Measurements from ENCODE around the gene SFMBT2. TPM values are rescaled to one million over a fixed set of nuclear protein-coding genes. Genes with fewer than 3 reads are reported as not detected.

The SFMBT2 gene
- total and polyA plus RNA-seq, 2 of the 4 experiments (the other 2 are of a cell fraction) = 0.70 to 1.3 TPM

DNA sequence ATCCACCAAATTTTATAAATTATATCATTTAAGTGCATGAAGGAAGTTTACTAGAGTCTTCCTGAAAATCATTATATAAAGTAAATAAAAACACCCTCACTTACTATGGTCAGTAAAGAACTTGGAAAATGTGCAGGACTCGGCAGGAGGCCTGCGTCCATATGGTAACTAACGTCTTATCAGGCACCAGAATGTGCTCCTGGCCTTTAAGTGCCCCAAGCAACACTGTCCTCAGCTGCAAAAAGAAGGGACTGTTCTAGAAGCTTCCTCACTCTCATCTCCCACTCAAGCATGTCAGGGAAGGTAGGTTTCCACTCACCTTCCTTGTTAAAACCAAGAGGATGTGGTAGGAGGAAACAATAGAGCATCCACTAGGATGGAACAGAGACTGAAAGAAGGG is 11.3 kb downstream of the SFMBT2 start:
- WGBS, 2 experiments (ENCODE audit: extremely low coverage in 2 of 2, insufficient read length in 1 of 2) = 80% methylated on average over 1 of the region's 3 CpGs; no CpG with 5 or more reads in 1 of the 2 experiments
- Histone ChIP-seq H3K4me2 (ENCODE audit: low read depth, low read length) (no peak overlapping the region), H3K79me1 (ENCODE audit: low read depth in 1 of 2, low read length in 2 of 2) (no peaks in the 10 kb centered on the region), H4K91ac (ENCODE audit: insufficient read depth, low read depth, low read length) (no peak overlapping the region), H2AK5ac (ENCODE audit: low read depth, low read length) (no peak overlapping the region), H3K9ac (ENCODE audit: low read depth, low read length) (no peak overlapping the region), H2BK15ac (ENCODE audit: low read depth, low read length) (no peak overlapping the region), H4K8ac (ENCODE audit: low read depth in 2 of 2, low read length in 2 of 2) (no peak overlapping the region), H3K27ac (ENCODE audit: insufficient read depth, low read length) (no peak overlapping the region), H3K18ac (ENCODE audit: low read depth, low read length) (no peak overlapping the region), H3K23ac (ENCODE audit: low read depth, low read length) (no peak overlapping the region), H3K14ac (replicated peaks; ENCODE audit: low read depth, low read length) (no peak overlapping the region), H3K27me3 (ENCODE audit: control insufficient read depth, insufficient read depth, low read length) (no peaks in the 10 kb centered on the region), H3K4me1 (ENCODE audit: control insufficient read depth, insufficient read depth, low read length) (no peaks in the 10 kb centered on the region), H2BK5ac (ENCODE audit: low read depth, low read length, poor library complexity, severe bottlenecking) (no peak overlapping the region), H2AK9ac (replicated peaks; ENCODE audit: low read depth, low read length, poor library complexity) (no peak overlapping the region), H4K20me1 (ENCODE audit: insufficient read depth, low read length) (no peaks in the 10 kb centered on the region), H3K56ac (ENCODE audit: extremely low read depth, insufficient read depth, low read length) (no peak overlapping the region), H3K4ac (ENCODE audit: low read depth, low read length) (no peak overlapping the region), H2BK20ac (ENCODE audit: low read depth, low read length) (no peak overlapping the region), H4K5ac (ENCODE audit: low read depth, low read length) (no peak overlapping the region), H3K9me1 (ENCODE audit: insufficient read depth, low read length) (no peaks in the 10 kb centered on the region), H3K36me3 (ENCODE audit: control insufficient read depth, insufficient read depth, low read length) (no peaks in the 10 kb centered on the region), H3K4me3 (ENCODE audit: insufficient read depth, low read depth, low read length) (no peak overlapping the region), H2AFZ (replicated peaks; ENCODE audit: low read length, poor library complexity) (no peak overlapping the region), H3K9me3 (ENCODE audit: control insufficient read depth, insufficient read depth, low read length) (no peaks in the 10 kb centered on the region), H2BK120ac (ENCODE audit: low read depth, low read length) (no peak overlapping the region)
- intact Hi-C loops (cut with micrococcal nuclease) (no loop called here), dilution Hi-C loops (cut with HindIII; ENCODE audit: low sequenced_read_pairs, unreplicated experiment) (no loop called here), in situ Hi-C loops (cut with MboI; ENCODE audit: low sequenced_read_pairs) (no loop called here)
- DNase-seq (no peak), ATAC-seq (ENCODE audit: low read depth) (no peak)
- no TSS peak for BruUV-seq (replicated peaks)
- TF ChIP-seq RFX5 (IDR thresholded peaks at IDR 0.05; ENCODE audit: low read depth, low read length) (no peak), USF2 (IDR thresholded peaks at IDR 0.05; ENCODE audit: low read depth, low read length) (no peak), RAD21 (IDR thresholded peaks at IDR 0.05; ENCODE audit: low read length) (no peak), POLR2A (IDR thresholded peaks at IDR 0.05; ENCODE audit: low read depth, low read length) (no peak), CHD1 (IDR thresholded peaks at IDR 0.05; ENCODE audit: low read depth, low read length) (no peak), BHLHE40 (IDR thresholded peaks at IDR 0.05; ENCODE audit: low read depth, low read length) (no peak), MXI1 (IDR thresholded peaks at IDR 0.05; ENCODE audit: borderline replicate concordance, low read depth, low read length) (no peak), FOS (IDR thresholded peaks at IDR 0.05; ENCODE audit: low read depth, low read length) (no peak), NFE2L2 (IDR thresholded peaks at IDR 0.05; ENCODE audit: low read depth, low read length) (no peak), MAZ (IDR thresholded peaks at IDR 0.05; ENCODE audit: borderline replicate concordance, low read depth, low read length) (no peak), CEBPB (IDR thresholded peaks at IDR 0.05; ENCODE audit: low read depth, low read length) (no peak), MAFK (IDR thresholded peaks at IDR 0.05; ENCODE audit: low read depth, low read length) (no peak), RCOR1 (IDR thresholded peaks at IDR 0.05; ENCODE audit: insufficient replicate concordance, low read length) (no peak), ELK1 (IDR thresholded peaks at IDR 0.05; ENCODE audit: borderline replicate concordance, low read depth, low read length) (no peak), SMC3 (IDR thresholded peaks at IDR 0.05; ENCODE audit: low read depth, low read length) (no peak)
- TF ChIP-seq, protein P1, sequence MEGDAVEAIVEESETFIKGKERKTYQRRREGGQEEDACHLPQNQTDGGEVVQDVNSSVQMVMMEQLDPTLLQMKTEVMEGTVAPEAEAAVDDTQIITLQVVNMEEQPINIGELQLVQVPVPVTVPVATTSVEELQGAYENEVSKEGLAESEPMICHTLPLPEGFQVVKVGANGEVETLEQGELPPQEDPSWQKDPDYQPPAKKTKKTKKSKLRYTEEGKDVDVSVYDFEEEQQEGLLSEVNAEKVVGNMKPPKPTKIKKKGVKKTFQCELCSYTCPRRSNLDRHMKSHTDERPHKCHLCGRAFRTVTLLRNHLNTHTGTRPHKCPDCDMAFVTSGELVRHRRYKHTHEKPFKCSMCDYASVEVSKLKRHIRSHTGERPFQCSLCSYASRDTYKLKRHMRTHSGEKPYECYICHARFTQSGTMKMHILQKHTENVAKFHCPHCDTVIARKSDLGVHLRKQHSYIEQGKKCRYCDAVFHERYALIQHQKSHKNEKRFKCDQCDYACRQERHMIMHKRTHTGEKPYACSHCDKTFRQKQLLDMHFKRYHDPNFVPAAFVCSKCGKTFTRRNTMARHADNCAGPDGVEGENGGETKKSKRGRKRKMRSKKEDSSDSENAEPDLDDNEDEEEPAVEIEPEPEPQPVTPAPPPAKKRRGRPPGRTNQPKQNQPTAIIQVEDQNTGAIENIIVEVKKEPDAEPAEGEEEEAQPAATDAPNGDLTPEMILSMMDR (conservative IDR thresholded peaks at IDR 0.05; ENCODE audit: low read depth, low read length) = no peak
- ChIA-PET POLR2A (ENCODE audit: unreplicated experiment) (no interaction called here), CTCF (no interaction called here)

Data from IMR-90 (cell line).